Spinal cord (tissue), 10 donors: ENCODE results near the gene SRD5A2. TPM values are rescaled to one million over a fixed set of nuclear protein-coding genes. Genes with fewer than 3 reads are reported as not detected.
A peak's percentile ranks its signal among the peaks of the same experiment; 100 is the strongest.

Experiments used
- DNase-seq, 6 donors: peaks; one replicate each; pipeline versions ENCODE4 v3.0.0 to v3.0.0-alpha.2; 2013 to 2015; ENCODE audit warnings: low spot score in 6 of 6, low read depth in 4 of 6
- H3K27ac ChIP-seq: one replicate; pipeline ENCODE4 v1.5.1; 2013; ENCODE audit warnings: low read depth, low read length, control low read depth
- H3K27me3 ChIP-seq: one replicate; pipeline ENCODE4 v1.6.1; 2013; ENCODE audit warnings: low read length; ENCODE audit not compliant: control insufficient read depth, insufficient read depth
- H3K36me3 ChIP-seq: one replicate; pipeline ENCODE4 v1.6.1; 2013; ENCODE audit warnings: low read length; ENCODE audit not compliant: control insufficient read depth, insufficient read depth
- H3K4me1 ChIP-seq: one replicate; pipeline ENCODE4 v1.6.1; 2013; ENCODE audit warnings: low read length; ENCODE audit not compliant: control insufficient read depth, insufficient read depth
- H3K4me3 ChIP-seq: one replicate; pipeline ENCODE4 v1.5.1; 2013; ENCODE audit warnings: low read depth, low read length, control low read depth
- H3K9me3 ChIP-seq: one replicate; pipeline ENCODE4 v1.6.1; 2013; ENCODE audit warnings: low read length; ENCODE audit not compliant: control insufficient read depth, insufficient read depth
- WGBS: methylation state at CpG from one replicate; pipeline ENCODE4 v1.1.5; 2013; ENCODE audit warnings: missing lambda C conversion rate; ENCODE audit not compliant: insufficient coverage; 5-methylcytosine and 5-hydroxymethylcytosine counted together
- long read RNA-seq, 4 donors: transcript quantifications; one replicate each; lab custom pipeline, GENCODE V29; 2026
- polyA plus RNA-seq, 2 donors: library from polyadenylated mRNA; unstranded; fragments of 120-200 nt; gene quantifications; one replicate each; pipeline ENCODE4 v1.2.1, GENCODE V29; 2013; ENCODE audit not compliant: insufficient read length in 2 of 2
- total RNA-seq, 2 donors: library from RNA; depleted of rRNA in 1 of 2; stranded (reverse); fragments of 120-200 nt in 1 of 2; fragments of >200 nt in 1 of 2; gene quantifications; one replicate each; pipeline versions ENCODE4 v1.2.3 to v1.2.4, GENCODE V29; 2013 to 2014
- donor health status: healthy.

SRD5A2 gene, protein sequence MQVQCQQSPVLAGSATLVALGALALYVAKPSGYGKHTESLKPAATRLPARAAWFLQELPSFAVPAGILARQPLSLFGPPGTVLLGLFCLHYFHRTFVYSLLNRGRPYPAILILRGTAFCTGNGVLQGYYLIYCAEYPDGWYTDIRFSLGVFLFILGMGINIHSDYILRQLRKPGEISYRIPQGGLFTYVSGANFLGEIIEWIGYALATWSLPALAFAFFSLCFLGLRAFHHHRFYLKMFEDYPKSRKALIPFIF
- total RNA-seq (under 1 TPM; 0.17 to 0.59 TPM), polyA plus RNA-seq (under 1 TPM; 0.21 to 0.22 TPM)
- long read RNA-seq, donor 1: 0 reads
- long read RNA-seq, donor 2: 0 reads
- long read RNA-seq, donor 3: 0 reads
- long read RNA-seq, donor 4: 0 reads

DNA sequence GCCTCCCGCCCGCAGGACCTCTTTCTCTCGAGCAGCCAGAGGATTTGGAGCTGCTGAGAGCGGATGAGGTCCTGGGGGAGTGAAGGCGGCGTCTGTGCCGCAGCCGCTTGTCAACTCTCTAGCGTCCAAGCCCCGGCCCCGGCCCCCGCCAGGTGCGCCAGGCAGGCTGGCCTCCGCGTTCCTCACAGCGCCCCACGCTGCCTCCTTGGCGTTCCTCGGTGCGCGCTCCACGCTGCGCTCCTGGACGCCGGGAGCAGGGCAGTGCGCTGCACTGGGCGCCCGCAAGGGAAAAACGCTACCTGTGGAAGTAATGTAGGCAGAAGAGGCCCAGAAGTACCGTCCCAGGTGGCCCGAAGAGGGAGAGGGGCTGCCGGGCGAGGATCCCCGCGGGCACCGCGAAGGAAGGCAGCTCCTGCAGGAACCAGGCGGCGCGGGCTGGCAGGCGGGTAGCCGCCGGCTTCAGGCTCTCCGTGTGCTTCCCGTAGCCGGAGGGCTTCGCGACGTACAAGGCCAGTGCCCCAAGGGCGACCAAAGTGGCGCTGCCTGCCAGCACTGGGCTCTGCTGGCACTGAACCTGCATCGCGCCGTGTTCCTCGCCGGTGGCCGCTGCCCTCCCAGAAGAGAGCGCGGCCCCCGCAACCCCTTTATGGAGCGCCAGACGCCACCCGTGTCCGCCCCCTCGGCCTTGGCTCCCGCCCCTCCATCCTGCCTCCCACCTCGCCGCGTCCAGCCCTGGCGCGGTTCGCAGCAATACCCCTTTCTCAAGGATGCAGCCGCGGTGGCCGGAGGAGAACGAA is at the start of gene SRD5A2:
Gene SRD5A2 (minus strand): TSS at position 618 of the 797 bp plus-strand sequence. CDS start 38 bp downstream, at position 580.
- DNase-seq: peak in 1 of 6 donors; percentile 1
- H3K36me3 ChIP-seq: no peaks in the 10 kb centered on the region
- peaks cover 9% of the 10 kb centered on the region for H3K4me1 ChIP-seq
- peaks cover 36% of the 10 kb centered on the region for H3K27me3 ChIP-seq
- H3K27ac ChIP-seq: no peak within 1 kb of the TSS
- no peak within 1 kb of the TSS for H3K4me3 ChIP-seq
- under 1% methylated on average over 76 of the region's 76 CpGs for WGBS
- no peaks in the 10 kb centered on the region for H3K9me3 ChIP-seq

DNA sequence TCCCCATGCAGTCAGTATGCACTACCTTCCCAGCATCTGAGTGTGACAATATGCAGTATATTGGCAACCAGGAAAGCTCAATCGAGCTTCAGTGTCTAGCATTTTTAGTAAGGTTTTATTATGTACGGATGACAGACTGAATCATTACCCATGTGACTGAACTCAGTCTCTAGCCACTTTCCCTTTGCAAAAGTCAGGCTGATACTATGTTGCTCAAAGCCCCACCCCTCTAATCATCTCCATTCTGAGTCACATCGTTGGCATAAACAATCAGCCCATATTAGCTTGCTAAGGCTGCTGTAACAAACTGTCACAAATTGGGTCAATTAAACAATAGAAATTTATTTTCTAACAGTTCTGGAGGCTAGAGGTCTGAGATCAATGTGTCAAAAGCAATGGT is 25.8 kb upstream of the SRD5A2 start:
- 80% methylated on average over 1 of the region's 3 CpGs for WGBS
- H3K36me3 ChIP-seq: no peaks in the 10 kb centered on the region
- no peak for DNase-seq
- no peaks in the 10 kb centered on the region for H3K27me3 ChIP-seq
- H3K27ac ChIP-seq: no peak overlapping the region
- H3K9me3 ChIP-seq: peaks cover 6% of the 10 kb centered on the region
- no peaks in the 10 kb centered on the region for H3K4me1 ChIP-seq
- no peak overlapping the region for H3K4me3 ChIP-seq

- Histone ChIP-seq H3K9me3 (peaks cover under 1% of the 10 kb centered on the region), H3K4me1 (no peaks in the 10 kb centered on the region), H3K36me3 (no peaks in the 10 kb centered on the region), H3K27ac (no peak overlapping the region), H3K4me3 (no peak overlapping the region), H3K27me3 (no peaks in the 10 kb centered on the region)
- no peak for DNase-seq
Observed at GRCh38 chr2:31598694-31599093, 18.0 kb upstream of the SRD5A2 start.

DNA sequence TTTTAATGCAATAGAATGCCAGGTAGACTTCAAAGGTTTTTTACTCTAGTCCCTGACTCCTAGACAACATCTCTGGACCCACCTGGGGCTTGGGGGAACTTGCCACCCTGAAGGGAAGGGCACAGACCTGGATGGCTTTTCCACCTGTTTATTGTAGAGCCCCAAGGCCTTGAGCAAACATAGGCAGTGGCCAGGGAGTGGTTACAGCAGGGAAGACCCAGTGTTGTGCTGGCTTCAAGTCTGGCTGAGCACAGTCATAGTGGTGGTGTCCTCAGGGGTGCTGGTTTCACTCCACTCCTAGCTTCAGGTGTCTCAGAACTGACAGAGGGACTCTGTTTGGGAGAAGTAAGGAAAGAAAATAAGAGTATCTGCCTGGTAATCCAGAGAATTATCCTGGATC is 5.5 kb upstream of the SRD5A2 start:
- Histone ChIP-seq H3K9me3 (no peaks in the 10 kb centered on the region), H3K4me3 (no peak overlapping the region), H3K27me3 (peaks cover 12% of the 10 kb centered on the region), H3K4me1 (no peaks in the 10 kb centered on the region), H3K36me3 (no peaks in the 10 kb centered on the region), H3K27ac (no peak overlapping the region)
- DNase-seq: no peak

GRCh38 chr2:31581124-31581795 is 522 bp upstream of the SRD5A2 start:
- 48% methylated on average over 35 of the region's 35 CpGs for WGBS
- H3K4me3 ChIP-seq: no peak overlapping the region
- DNase-seq: no peak
- H3K9me3 ChIP-seq: no peaks in the 10 kb centered on the region
- H3K27me3 ChIP-seq: peaks cover 36% of the 10 kb centered on the region
- H3K36me3 ChIP-seq: no peaks in the 10 kb centered on the region
- no peak overlapping the region for H3K27ac ChIP-seq
- peaks cover 9% of the 10 kb centered on the region for H3K4me1 ChIP-seq

DNA sequence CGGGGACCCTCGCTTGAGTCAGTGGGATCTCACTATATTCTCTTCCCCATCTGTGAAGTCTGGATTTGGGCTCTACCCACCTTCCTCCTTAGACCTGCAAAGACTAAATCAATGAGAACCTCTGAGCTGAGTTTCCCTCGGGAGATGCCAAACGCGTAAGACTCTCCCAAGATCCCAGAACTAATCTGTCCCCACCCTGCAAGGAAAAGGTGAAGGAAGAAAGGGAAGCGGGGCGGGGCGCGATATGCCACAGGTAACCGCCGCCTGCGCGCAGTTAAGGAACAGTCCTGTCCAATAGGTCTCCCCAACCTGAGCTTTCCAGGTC is 780 bp downstream of the SRD5A2 start:
- no peaks in the 10 kb centered on the region for H3K36me3 ChIP-seq
- 9% methylated on average over 8 of the region's 13 CpGs for WGBS
- DNase-seq: no peak
- no peak overlapping the region for H3K4me3 ChIP-seq
- peaks cover 9% of the 10 kb centered on the region for H3K4me1 ChIP-seq
- no peak overlapping the region for H3K27ac ChIP-seq
- no peaks in the 10 kb centered on the region for H3K9me3 ChIP-seq
- peaks cover 36% of the 10 kb centered on the region for H3K27me3 ChIP-seq

- no peaks in the 10 kb centered on the region for H3K36me3 ChIP-seq
- no peak overlapping the region for H3K27ac ChIP-seq
- no peak overlapping the region for H3K4me3 ChIP-seq
- H3K9me3 ChIP-seq: no peaks in the 10 kb centered on the region
- H3K4me1 ChIP-seq: peaks cover 9% of the 10 kb centered on the region
- DNase-seq: no peak
- H3K27me3 ChIP-seq: peaks cover 36% of the 10 kb centered on the region
- WGBS: no CpG with 5 or more reads among the region's 3 CpGs
Observed at GRCh38 chr2:31578316-31578715, 2.4 kb downstream of the SRD5A2 start.

GRCh38 chr2:31577143-31577542 is 3.6 kb downstream of the SRD5A2 start:
- no peak for DNase-seq
- H3K27me3 ChIP-seq: peaks cover 33% of the 10 kb centered on the region
- no peaks in the 10 kb centered on the region for H3K9me3 ChIP-seq
- no peak overlapping the region for H3K4me3 ChIP-seq
- no peaks in the 10 kb centered on the region for H3K36me3 ChIP-seq
- H3K4me1 ChIP-seq: peaks cover 9% of the 10 kb centered on the region
- H3K27ac ChIP-seq: no peak overlapping the region
- no CpG with 5 or more reads among the region's 1 CpG for WGBS

DNA sequence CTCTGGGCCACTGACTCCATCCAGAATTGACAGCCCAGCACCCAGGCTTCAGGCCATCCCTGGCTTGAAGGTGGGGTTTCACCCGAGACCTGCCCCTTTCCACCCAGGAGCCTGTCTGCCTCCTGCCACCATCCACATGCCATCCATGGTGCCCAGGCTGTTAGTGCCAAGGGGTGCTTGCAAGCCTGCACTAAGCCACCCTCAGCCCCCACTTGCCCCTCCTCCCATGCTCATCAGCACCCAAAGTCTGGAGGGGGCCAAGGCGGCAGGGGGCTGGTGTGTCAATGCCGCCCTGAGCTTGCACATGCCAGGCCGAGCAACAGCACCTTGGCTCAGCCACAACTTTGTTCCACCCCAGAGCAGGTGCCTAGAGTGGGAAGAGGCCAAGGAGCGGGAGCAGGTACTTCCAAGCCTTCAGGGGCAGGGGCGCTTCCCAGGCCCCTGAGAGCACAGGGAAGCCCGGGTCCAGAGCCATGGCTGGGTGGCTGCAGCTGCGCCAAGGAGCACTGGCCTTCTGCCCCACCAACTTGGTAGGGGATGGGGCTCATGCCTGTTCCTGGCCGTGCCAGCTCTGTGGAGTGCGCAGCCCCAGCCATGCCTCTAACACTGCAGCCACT is 12.0 kb downstream of the SRD5A2 start:
- no peak overlapping the region for H3K27ac ChIP-seq
- H3K4me1 ChIP-seq: no peaks in the 10 kb centered on the region
- no peak overlapping the region for H3K4me3 ChIP-seq
- no peaks in the 10 kb centered on the region for H3K9me3 ChIP-seq
- no peaks in the 10 kb centered on the region for H3K36me3 ChIP-seq
- 90% methylated on average over 9 of the region's 10 CpGs for WGBS
- no peaks in the 10 kb centered on the region for H3K27me3 ChIP-seq
- DNase-seq: no peak
